ENCODE results near the gene MYO18B.

MYO18B gene

DNA sequence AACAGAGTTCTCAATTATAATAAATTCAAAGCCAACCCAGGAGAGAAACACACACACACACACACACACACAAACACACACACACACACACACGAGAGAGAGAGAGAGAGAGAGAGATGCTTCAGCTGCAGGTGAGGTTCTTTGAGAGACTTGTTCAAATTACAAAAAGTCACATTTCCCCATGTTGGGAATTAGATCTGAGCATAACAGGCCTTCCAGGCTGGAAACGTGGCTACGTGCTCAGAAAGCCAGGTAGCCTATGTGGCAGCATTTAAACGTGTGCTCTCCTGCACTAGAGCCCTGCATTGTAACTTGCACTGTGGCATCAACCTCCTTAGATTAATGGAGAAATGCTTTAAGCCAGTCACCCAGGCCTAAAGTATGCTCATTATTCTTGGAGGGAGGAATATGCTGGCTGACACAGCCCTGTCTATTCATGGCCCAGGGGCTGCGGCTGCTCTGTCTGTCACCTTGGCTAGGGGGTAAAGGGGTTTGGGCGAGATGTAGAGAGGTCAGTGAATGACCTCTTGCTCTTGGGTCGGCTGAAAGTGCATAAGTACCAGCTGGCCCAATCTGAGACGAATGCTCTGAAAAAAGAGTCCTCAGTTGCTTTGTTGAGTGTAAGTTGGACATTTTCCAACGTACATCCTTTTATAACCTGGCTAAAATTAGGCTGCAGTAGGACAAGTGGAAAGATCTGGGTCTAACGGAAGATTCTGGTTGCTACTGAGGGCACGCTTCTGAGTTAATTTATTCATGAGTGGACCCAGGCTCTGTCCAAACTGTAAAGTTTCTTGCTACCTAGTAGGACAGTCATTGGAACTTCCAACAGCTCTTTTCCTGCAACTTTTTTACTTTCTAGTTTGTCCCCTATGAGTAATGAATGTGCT lies 256.1 kb downstream of the MYO18B start:
- Histone ChIP-seq H3K4me3 (no peak overlapping the region), H3K27ac (no peak overlapping the region)

DNA sequence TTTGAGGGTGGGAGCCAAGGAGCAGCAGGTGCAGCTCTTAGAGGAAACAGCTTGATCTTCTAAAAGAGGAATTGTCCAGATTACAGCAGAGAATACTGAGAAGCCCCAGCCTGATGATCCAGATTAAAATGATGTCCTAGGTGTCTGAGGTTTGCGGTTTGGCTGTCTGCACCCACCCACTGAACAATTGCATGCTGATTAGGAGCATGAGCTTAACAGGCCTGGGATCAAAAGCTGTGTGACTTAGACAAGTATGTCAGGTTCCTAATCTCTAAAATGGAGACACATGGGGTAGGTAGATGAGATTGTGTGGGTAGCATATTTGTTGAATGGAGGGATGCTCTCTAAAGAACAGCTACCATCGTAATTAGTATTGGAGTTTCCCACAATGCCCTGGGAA lies 260.5 kb downstream of the MYO18B start:
- Histone ChIP-seq H3K27ac (no peak overlapping the region), H3K4me3 (no peak overlapping the region)

DNA sequence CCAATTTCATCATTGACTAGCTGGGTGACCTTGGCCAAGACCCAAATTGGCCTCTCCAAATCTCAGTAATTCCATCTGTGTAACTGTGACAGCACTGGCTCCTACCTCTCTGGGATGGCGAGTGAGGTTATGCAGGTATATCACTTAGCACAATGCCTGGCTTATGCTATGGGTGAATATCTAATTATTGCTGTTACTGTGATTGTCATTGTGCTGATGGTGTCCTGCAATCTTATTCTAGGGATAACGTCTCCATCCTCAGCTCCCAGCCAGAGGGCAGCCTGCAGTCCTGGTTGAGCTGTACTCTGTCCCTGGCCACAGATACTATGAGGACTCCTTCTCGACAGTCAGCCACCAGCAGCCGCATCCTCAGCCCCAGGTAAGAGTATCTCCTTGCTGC lies 262.5 kb downstream of the MYO18B start:
- no peak overlapping the region for H3K27ac ChIP-seq
- H3K4me3 ChIP-seq, result no peak overlapping the region

DNA sequence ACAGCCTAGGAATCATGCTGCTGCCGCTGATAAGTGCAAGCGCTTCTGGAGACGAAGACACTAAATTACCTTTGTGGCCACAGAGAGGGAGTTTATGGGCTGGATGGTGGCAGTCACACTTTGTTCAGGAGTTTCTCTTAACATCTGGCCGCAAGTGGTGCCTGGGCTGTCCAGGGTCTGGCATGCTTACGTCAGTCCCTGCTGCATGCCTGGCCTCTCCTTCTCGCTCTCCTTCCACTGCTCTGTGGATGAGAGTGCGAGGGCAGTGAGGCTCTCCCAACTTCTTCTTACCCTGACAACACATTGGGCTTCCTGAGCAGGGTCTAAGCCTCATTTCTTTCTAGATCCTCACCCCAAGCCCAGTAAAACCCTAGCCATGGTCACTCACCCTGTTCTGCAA lies 266.6 kb downstream of the MYO18B start:
- Histone ChIP-seq H3K27ac (no peak overlapping the region), H3K4me3 (no peak overlapping the region)

DNA sequence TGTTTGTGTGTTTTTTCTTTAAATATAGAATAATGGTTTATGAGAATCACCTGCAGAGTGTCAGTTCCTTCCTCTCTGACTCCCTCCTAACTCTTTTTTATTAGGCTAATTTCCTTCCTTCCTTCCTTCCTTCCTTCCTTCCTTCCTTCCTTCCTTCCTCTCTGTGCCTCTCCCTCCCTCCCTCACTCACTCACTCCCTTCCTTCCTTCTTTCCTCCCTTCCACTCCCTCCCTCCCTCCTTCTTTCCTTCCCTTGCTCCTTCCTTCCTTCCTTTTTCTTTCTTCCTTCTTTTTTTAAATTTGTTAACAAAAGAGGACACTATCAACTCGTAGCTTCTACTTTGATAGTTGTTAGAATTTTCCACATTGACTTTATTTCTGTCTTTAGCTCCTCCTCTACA lies 274.9 kb downstream of the MYO18B start:
- Histone ChIP-seq H3K27ac (no peak overlapping the region), H3K4me3 (no peak overlapping the region)

DNA sequence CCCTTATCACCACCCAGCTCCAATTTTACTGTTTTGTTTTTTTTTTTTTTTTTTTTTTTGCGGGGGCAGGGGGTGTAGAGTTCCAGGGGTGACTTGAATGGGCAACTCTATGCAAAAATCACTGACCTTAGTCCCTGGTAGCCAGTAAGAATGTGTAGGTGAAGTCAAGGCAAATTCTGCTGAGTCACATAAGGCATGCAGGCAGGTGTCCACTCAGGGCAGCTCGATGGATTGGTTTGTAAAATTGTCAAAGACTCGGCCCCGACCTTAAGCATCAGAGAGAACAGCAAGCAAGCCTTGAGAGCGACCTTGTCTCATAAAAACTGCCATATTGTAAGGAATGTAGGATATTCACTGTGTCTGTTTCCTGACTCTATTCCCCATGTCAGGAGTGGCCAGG lies 275.9 kb downstream of the MYO18B start:
- Histone ChIP-seq H3K27ac (no peak overlapping the region), H3K4me3 (no peak overlapping the region)

DNA sequence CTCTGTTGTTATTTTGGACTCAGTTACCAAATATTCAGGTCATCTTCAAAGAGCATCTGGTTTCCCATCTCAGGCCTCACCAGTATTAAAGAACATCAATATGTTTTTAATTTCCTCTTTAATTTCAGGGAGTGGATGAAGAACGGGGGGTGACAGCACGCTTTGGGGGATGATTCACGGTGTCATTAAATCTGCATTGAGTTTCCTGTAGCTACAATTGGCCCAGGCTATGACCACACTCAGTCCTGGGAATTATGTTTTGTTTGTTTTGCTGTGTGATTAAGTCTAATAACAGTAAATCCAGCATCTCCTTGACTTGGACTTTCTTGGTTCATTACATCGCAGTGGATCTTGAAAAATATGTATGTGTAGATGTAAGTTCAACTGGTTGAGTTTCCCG lies 277.6 kb downstream of the MYO18B start:
- no peak overlapping the region for H3K27ac ChIP-seq
- no peak overlapping the region for H3K4me3 ChIP-seq

DNA sequence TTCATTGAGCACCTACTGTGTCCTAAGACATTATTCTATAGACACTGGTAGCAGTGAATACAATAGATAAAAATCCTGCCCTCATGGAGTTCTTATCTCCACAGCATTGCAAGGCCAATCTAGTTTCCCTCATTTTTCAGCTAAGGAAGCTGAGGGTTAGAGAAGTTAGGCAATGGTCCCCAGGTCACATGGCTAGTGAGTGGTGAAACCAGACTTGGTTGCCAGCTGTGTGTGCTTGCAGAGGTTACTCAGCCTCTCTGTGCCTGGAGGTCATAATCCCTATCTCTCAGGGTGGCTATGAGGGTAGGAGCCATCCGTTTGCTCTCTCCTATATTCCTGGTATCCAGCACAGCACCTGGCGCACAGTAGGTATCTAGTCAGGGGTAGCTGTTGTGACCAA lies 279.5 kb downstream of the MYO18B start:
- Histone ChIP-seq H3K27ac (no peak overlapping the region), H3K4me3 (no peak overlapping the region)

DNA sequence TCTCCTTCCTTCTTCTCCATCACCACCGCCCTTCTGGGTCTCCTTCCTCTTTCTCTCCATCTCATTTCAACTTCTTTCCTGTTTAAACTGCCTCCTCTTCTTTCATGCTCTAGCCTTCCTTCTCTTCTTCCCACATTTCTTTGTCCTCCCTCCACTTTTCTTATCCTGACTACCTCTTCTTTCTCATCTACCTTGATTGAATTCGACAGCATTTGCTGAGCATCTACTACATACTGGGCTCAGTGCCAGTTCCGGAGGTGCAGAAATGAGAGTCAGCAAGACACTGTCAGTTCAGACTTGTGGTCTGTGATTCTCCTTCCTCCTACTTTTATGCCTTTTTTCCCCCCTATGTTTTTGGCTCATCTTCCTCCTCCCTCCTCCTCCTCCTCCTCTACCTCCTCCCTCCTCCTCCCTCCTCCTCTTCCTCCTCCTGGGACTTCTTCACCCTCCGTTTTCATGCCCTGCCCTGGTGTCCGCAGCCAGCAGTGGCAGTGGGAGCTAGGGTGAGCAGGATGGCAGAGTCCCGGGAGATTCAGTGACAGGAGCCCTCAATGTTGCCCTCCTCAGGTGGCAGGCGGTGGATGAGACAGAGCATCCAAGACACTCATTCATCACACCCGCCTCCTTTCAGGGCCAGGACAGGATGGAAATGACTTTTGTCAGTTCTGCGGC lies 281.3 kb downstream of the MYO18B start:
- Histone ChIP-seq H3K4me3 (no peak overlapping the region), H3K27ac (no peak overlapping the region)

DNA sequence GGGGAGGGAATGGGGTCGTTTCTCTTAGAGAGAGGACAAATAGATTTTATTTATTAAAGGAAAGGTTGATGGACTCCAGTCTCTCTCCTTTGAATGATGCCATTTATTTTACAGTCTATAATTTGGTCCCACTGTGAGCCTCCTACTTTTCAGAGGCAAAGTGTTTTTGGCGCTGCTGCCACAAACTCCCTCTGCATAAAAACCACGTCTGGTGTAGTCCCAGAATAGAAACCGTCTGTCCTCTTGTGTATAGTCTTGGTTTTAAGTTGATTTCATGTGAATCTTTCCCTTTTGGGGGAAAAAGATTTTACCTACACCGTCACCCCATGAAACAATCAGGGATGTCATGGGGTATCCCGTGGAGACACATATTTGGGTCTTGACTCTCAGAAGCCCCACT lies 283.6 kb downstream of the MYO18B start:
- Histone ChIP-seq H3K4me3 (no peak overlapping the region), H3K27ac (no peak overlapping the region)

DNA sequence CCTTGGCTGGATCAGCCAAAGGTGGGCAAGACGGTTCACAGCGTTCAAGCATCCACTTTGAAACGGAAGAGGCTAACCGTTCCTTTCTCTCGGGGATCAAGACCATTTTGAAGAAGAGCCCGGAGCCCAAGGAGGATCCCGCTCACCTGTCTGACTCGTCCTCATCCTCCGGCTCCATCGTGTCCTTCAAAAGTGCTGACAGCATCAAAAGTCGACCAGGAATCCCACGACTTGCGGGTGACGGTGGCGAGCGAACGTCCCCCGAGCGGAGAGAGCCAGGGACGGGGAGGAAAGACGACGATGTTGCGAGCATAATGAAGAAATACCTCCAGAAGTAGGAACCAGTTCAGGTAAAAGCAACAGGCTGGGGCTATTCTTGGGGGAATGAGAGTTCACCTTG lies 285.4 kb downstream of the MYO18B start:
- Histone ChIP-seq H3K27ac (no peak overlapping the region), H3K4me3 (no peak overlapping the region)

DNA sequence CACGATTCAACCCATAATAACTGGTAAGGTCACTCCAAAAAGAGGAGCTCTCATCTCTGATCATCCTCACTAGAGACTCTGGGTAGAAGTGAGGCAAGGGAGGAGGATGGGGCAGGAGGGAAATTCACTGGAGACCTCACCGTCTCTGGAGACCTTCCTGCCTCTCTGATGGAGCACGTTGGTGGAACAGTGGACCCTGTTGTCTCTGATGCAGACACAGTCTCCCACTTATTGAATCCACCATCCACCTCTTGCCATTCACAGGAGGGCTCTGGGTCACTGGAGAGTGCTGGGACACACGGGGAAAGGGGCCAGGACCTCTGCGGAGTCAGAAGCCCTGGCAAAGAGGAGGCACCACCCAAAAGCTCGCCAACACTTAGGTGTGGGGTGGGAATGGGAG lies 289.7 kb downstream of the MYO18B start:
- H3K4me3 ChIP-seq, result no peak overlapping the region

DNA sequence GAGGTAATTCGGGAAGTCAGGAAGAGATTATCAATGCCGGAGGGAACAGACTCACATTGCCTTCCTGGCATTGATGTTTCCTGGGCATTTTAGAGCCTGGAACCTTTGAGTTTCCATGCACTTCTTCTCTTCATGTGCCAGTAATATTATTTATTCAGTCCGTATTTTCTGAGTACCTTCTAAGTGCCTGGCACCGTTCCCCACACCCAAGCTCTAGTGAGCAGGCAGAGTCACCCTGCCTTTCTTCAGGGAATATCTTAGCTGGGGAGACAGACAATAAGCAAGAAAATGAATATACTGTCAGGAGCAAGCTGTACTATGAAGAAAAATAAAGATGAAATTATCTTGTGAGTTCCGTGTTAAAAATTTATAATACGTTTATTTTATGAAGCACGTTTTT lies 291.1 kb downstream of the MYO18B start:
- Histone ChIP-seq H3K4me3 (no peak overlapping the region), H3K27ac (no peak overlapping the region)

More for the DNA sequence above, 289.7 kb downstream of the MYO18B start:
- no peak overlapping the region for H3K27ac ChIP-seq

DNA sequence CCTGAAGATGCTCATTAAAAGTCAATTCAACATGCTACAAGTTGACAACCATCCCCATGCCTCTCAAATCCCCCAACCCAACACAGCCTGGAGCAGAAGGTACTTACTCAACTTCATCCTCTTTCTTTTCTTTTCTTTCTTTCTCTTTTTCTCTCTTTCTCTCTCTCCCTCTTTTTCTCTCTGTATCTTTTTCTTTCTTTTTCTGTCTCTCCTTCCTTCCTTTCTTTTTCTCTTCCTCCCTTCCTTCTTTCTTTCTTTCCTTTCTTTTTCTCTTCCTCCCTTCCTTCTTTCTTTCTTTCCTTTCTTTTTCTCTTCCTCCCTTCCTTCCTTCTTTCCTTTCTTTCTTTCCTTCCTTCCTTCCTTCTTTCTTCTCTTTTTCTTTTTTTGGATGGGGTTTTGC lies 291.6 kb downstream of the MYO18B start:
- H3K27ac ChIP-seq, result no peak overlapping the region

DNA sequence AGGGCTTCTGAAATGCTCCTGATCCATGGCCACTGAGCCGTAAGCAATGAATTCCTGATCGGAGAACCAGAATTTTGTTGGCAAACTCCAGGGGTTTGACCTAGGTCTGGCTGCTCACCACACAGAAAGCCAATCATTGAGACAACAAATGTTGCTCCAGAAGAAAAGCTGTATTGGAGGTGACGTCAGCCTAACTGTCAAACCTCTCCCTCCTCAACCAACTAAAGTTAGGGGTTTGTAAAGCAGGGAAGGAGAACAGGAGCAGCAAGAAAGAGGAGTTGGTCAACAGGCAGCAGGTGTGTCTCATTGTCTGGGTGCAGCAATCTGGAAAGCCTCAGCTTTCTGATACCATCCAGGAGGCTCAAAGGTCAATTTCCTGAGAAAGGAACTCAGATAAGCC lies 293.5 kb downstream of the MYO18B start:
- Histone ChIP-seq H3K4me3 (no peak overlapping the region), H3K27ac (no peak overlapping the region)

More for the DNA sequence above, 291.6 kb downstream of the MYO18B start:
- H3K4me3 ChIP-seq, result no peak overlapping the region

DNA sequence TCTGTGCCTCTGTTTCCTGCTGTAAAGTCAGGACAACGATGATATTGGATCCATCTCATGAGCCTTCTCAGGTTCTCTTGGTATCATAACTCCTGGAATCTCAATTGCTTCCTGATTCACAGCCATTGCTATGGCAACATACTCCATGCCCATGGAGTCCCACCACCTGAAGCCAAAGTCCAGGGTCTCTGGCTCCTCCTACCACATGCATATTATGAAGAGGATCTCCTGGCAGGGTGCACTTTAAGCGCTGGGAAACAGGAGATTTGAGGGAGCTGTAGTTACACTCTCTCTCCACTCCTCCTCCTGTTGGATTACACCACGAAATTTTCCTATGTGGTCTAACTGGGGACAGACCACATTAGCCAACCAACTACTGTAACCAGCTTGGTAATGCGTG lies 296.4 kb downstream of the MYO18B start:
- H3K4me3 ChIP-seq, result no peak overlapping the region
- no peak overlapping the region for H3K27ac ChIP-seq

DNA sequence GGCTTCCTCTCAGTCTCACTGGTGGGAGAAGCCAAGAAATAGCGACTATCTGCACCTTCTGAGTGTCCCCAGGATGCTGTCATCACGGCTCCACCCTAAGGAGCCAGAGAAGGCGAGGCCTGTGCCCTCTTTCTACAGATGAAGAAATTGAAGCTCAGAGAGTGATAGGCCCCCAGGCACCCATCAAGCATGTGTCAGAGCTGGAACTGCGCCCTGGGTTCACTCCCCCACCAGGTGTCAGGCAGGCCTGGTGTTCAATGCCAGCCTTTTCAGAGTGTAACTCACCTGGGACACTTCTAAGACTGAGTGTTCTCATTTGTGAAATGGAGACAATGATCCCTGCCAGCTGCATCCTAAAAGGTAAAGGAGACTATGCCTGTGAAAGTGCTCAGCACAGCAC lies 299.9 kb downstream of the MYO18B start:
- Histone ChIP-seq H3K27ac (no peak overlapping the region), H3K4me3 (no peak overlapping the region)

DNA sequence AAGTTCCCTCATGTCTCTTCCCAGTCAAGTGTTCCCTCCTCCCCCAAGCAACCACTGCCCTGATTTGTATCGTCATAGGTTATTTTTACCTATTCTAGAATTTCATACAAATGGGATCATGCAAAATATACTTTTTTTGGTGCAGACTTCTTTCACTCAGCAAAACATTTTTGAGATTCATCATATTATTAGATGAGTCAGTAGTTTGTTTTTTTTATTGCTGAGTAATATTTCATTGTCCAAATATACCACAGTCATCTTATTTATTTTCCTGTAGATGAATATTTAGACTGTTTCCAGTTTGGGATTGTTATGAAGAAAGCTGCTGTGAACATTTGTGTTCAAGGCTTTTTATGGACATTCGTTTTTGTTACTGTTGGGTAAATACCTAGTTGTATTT lies 301.0 kb downstream of the MYO18B start:
- H3K27ac ChIP-seq, result no peak overlapping the region

DNA sequence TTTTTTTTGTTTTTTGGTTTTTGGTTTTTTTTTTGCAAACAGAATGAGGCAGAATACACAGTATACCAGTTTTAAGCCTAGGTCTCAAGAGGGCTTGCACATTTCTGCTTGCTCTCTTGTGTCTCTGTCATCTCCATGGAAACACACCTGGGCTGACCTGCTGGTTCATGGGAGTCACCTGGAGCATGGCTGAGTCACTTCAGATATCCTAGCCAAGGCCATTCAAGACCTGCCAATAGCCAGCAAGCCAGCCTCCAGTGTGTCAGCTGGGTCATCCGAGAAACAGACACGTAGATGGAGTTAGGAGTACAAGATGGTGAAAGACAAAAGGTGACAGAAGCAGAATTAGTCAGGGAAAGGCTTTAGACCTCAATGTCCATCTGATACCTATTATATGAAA lies 303.1 kb downstream of the MYO18B start:
- H3K27ac ChIP-seq, result no peak overlapping the region
- H3K4me3 ChIP-seq, result no peak overlapping the region

More for the DNA sequence above, 301.0 kb downstream of the MYO18B start:
- H3K4me3 ChIP-seq, result no peak overlapping the region

DNA sequence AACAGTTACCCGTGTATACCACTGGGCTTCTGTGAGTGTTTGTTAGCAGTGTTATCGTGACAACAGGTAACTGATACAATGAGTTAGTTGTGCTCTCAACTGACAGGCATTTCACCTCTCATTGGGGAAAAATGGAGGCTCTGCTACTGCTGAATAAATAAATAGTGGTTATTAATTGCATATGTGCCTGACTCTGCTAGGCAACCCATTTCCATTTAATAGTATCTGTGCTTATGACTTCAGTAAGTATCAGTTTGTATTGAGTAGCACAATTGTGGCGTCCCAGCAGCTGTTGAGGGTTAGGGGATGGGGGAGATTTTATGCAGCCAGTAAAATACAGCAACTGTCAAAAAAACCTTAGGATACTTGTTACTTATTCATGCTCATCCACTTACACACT lies 303.9 kb downstream of the MYO18B start:
- no peak overlapping the region for H3K27ac ChIP-seq
- no peak overlapping the region for H3K4me3 ChIP-seq

DNA sequence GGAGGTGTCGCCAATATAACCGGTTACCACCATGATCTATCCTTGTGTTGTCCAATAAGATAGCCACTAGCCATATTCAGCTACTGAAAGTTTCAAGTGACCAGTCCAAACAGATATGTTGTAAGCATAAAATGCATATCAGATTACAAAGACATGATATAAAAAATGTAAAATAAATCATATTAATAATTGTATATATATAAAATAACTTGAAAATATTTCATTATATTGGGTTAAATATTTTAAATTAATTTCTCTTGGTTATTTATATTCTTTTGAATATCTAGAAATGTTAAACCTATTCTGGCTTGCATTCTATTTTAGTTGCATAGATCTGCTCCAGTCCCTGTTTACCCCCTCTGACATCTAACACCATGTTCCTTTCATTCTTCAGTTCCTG lies 305.5 kb downstream of the MYO18B start:
- no peak overlapping the region for H3K27ac ChIP-seq
- no peak overlapping the region for H3K4me3 ChIP-seq

Measured in skin epidermis (tissue), 12 donors.